ENCODE measurements around the gene THBS3. TPM values are rescaled to one million over a fixed set of nuclear protein-coding genes. Genes with fewer than 3 reads are reported as not detected.

THBS3 gene
- total and polyA plus RNA-seq, 9 of the 15 experiments (the other 6 are each of a cell fraction or from before 2014, with no cell fraction given), result 0.59 to 8.3 (median 3.2) TPM

DNA sequence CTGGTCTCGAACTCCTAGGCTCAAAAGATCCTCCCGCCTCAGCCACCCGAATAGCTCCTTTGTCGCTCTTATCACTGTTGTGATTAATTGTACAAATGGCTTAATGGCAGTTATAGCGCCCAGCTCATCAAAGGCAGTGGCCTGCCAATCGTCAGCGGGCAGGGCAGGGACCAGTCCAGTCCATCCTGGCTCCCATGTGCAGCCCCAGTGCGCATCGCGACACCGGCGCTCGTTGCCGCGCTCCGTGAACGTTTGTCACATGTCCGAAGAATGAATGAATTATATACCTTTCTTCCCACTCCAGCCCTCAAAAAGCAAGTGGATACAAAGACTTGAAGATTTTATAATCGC is 19.2 kb upstream of the THBS3 start (continued):
- TF ChIP-seq HDAC6 (IDR thresholded peaks at IDR 0.05; ENCODE audit: low read depth, low read length), result no peak
- TF ChIP-seq, protein P1, sequence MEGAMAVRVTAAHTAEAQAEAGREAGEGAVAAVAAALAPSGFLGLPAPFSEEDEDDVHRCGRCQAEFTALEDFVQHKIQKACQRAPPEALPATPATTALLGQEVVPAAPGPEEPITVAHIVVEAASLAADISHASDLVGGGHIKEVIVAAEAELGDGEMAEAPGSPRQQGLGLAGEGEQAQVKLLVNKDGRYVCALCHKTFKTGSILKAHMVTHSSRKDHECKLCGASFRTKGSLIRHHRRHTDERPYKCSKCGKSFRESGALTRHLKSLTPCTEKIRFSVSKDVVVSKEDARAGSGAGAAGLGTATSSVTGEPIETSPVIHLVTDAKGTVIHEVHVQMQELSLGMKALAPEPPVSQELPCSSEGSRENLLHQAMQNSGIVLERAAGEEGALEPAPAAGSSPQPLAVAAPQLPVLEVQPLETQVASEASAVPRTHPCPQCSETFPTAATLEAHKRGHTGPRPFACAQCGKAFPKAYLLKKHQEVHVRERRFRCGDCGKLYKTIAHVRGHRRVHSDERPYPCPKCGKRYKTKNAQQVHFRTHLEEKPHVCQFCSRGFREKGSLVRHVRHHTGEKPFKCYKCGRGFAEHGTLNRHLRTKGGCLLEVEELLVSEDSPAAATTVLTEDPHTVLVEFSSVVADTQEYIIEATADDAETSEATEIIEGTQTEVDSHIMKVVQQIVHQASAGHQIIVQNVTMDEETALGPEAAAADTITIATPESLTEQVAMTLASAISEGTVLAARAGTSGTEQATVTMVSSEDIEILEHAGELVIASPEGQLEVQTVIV (CRISPR knock-in tag; IDR thresholded peaks at IDR 0.05; ENCODE audit: borderline replicate concordance), result no peak
- TF ChIP-seq LARP7 (IDR thresholded peaks at IDR 0.05), result no peak
- TF ChIP-seq TFAM (CRISPR knock-in tag; conservative IDR thresholded peaks at IDR 0.05), result no peak
- TF ChIP-seq ZNF592 (IDR thresholded peaks at IDR 0.05), result peak; percentile 56; the same call in 1 of the 2 replicates
- no peak for TF ChIP-seq OTX1 (CRISPR knock-in tag; IDR thresholded peaks at IDR 0.05)
- TF ChIP-seq HMG20B (CRISPR knock-in tag; IDR thresholded peaks at IDR 0.05), result 0 out of 2 replicates have a peak, but pooled peaks have one; percentile 30
- TF ChIP-seq TCFL5 (CRISPR knock-in tag; conservative IDR thresholded peaks at IDR 0.05), result no peak
- TF ChIP-seq BRD4 (IDR thresholded peaks at IDR 0.05), result peak; percentile 35; the same call in 1 of the 2 replicates
- TF ChIP-seq CXXC5 (CRISPR knock-in tag; IDR thresholded peaks at IDR 0.05), result peak; percentile 73
- TF ChIP-seq ZNF668 (CRISPR knock-in tag; IDR thresholded peaks at IDR 0.05), result no peak
- no peak for TF ChIP-seq SRSF1 (IDR thresholded peaks at IDR 0.05; ENCODE audit: low read depth, low read length)
- no peak for TF ChIP-seq CREB3 (tag; conservative IDR thresholded peaks at IDR 0.05; ENCODE audit: low read depth)
- TF ChIP-seq SIX5 (IDR thresholded peaks at IDR 0.05; ENCODE audit: borderline replicate concordance in 1 of 2, insufficient read depth in 1 of 2, low read depth in 1 of 2, low read length in 2 of 2), result no peak
- TF ChIP-seq ZNF184 (CRISPR knock-in tag; IDR thresholded peaks at IDR 0.05), result no peak
- TF ChIP-seq ILF3 (IDR thresholded peaks at IDR 0.05; ENCODE audit: borderline replicate concordance), result no peak
- peak; percentile 28 for TF ChIP-seq KDM5B (IDR thresholded peaks at IDR 0.05; ENCODE audit: insufficient replicate concordance, low read depth, low read length)
- TF ChIP-seq ZEB2 (IDR thresholded peaks at IDR 0.05), result no peak
- TF ChIP-seq FOXM1 (IDR thresholded peaks at IDR 0.05; ENCODE audit: low read depth), result no peak
- no peak for TF ChIP-seq FOXM1 (CRISPR knock-in tag; IDR thresholded peaks at IDR 0.05; ENCODE audit: low read depth)
- peak; percentile 47 for TF ChIP-seq ELF1 (tag; IDR thresholded peaks at IDR 0.05)
- TF ChIP-seq ZNF384 (IDR thresholded peaks at IDR 0.05; ENCODE audit: low read depth, low read length), result no peak
